K562 treated with DMSO at 1 percent for 48 hours (cell line): ENCODE results near the gene MERTK. TPM values are rescaled to one million over a fixed set of nuclear protein-coding genes. Genes with fewer than 3 reads are reported as not detected.

Experiments used
- total RNA-seq: library from RNA; unstranded; fragments of 300-600 nt; gene quantifications from 2 replicates; pipeline ENCODE4 v1.2.3, GENCODE V29; 2022; ENCODE audit warnings: low replicate concordance; ENCODE audit errors: extremely low read depth

The MERTK gene
- not detected in 2 replicates for total RNA-seq

DNA sequence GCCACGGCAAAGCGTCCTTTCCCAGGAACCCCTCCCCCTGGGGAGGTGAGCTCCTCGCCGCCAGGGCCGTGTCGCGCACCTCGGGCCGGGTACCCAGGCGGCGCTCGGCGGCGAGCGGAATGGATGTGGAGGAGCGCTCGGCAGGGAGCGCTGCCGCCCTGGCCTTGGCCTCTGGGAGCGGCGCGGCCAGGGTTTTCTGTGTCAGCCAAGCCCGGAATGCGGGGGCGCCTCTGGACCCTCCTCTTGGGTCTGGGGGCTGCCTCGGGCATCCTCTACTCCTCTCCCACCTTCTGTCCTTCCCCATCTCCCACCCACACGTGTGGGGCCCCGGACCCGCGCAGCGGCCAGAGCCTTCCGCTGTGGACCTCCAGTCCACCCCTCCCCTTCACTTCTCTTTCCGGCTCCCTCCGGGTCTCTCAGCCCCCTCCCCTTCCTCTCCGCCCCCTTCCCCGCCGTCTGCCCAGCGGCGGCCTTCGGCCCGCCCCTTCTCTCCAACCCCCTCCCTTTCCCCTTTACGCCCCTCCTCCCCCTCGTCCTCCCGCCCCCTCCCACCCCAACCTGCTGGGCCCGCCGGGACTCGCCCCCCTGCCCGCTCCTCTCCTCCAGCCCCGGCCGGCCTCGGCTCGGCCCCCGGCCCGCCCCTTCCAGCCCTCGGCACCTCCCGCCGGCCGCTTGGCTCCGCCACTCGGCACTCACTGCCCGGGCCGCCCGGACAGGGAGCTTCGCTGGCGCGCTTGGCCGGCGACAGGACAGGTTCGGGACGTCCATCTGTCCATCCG, at the start of gene MERTK:
Gene MERTK (plus strand): TSS at position 684 of the 779 bp plus-strand sequence. CDS start 129 bp downstream, outside the sequence.

DNA sequence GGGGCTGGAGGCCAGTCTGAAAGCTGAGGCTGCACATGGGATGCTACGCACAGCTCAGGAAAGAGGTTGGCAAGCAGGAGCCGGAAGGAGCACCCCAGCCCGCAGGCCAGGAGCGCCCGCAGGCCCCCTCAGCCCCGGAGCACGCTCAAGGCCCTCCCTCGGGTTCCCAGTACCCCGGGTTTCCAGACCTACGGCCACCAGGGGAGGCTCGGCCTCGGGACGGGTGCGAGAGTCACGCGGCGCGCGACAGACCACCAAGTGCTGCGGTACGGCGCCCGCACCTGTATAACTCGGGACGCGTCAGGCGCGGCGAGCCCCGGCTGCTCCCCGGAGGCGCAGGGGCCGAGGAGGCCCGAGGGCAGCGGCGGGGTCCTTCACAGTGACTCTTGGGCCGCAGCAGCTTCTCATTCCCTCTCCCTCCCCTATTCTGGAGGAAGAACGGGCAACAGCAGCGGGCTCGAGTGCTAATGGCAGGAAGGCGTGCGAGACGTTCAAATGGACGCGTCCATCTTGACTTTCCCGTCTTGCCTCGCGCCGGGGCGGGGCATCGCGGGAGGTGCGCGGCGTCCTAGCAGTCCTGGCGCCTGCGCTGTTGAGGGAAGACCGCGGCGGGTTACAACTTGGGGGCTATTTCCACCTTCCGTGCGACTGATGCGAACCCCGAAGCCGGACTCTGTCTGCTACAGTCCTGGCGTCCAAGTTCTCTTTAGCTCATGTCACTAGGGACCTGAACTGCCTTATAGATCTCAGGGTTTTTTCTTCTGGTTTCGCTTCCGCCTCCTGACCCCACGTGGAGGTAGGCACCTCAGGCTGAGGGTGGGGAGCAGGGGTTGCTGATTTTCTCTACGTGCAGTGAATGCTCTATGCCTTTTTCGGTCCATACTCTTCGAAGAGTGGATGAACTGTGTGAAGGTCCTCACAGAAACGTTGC, 14.5 kb upstream of the MERTK start, which contains the start of gene ANAPC1:
Gene ANAPC1 (minus strand): TSS at position 533 of the 931 bp plus-strand sequence. CDS start 3,368 bp downstream, outside the sequence.

DNA sequence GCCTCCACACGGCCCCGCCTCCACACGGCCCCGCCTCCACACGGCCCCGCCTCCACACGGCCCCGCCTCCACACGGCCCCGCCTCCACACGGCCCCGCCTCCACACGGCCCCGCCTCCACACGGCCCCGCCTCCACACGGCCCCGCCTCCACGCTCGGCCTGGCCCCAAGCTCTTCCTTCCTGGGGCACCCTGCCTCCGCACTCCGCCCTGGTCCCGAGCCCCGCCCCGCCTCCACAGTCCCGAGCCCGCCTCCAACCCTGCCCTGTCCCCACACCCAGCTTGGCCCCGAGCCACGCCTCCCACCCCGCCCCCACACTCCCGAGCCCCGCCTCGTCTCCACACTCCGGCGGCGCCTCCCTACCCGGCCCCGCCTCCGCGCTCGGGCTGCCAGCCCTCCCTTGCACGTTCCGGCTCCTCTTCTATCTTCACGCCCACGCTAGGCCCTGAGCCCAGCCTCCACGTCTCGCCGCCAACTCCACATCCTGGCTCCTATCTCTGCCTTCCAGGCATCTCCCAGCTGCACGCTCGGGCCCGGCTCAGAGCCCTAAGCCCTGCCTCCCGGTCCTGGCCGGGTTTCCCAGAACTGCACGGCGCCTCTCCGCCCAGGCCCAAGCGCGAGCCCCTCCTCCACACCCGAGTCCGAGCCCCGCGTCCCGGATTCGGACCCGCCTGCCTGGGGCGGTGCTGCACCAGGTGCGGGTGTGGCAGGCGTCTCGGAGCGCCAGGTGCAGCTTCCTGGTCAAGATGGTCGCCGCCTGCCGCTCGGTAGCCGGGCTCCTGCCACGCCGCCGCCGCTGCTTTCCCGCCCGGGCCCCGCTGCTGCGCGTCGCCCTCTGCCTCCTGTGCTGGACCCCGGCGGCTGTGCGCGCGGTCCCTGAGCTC, 156.7 kb downstream of the MERTK start, which contains the start of gene TMEM87B:
Gene TMEM87B (plus strand): TSS at position 423 of the 883 bp plus-strand sequence. CDS start 323 bp downstream, at position 746.

Other genes with a start within 250 kb of the MERTK start
- gene ANAPC1, start 14.4 kb upstream of the MERTK start, total RNA-seq = not detected in 2 replicates
- not detected in 2 replicates for gene TMEM87B, start 156.7 kb downstream of the MERTK start, total RNA-seq
- not detected in 2 replicates for gene FBLN7, start 239.8 kb downstream of the MERTK start, total RNA-seq